Naive thymus-derived CD8-positive, alpha-beta T cell (primary cell): ENCODE data around the gene MVK. TPM values are rescaled to one million over a fixed set of nuclear protein-coding genes. Genes with fewer than 3 reads are reported as not detected.

ENCODE experiments used
- ATAC-seq, 2 donors: fragments of 150-1000 bp; cut with Tn5 transposase in 1 of 2; sonication (Bioruptor Pico), chemical (Tn5 transposase) in 1 of 2; 1 replicate in 1 of 2; 2 replicates in 1 of 2; pipeline ENCODE4 v1.10.0; 2021; ENCODE audit warnings: mild to moderate bottlenecking in 2 of 2, moderate library complexity in 2 of 2
- POLR2A ChIA-PET: fragments of 350-600 bp; sonication (Branson Sonifier 250); formaldehyde crosslinking; loops from one replicate; lab custom pipeline; 2021; ENCODE audit warnings: antibody characterized with exemption; lab: Charles Lee
- DNase-seq, 10 donors: peaks; one replicate each; pipeline versions ENCODE4 v3.0.0 to v3.0.0-alpha.2; 2020 to 2022
- H3K27ac Mint-ChIP-seq, 10 donors: one replicate each; pipeline ENCODE4 v1.8.0; 2020 to 2022; ENCODE audit warnings: mild to moderate bottlenecking in 10 of 10, mixed read lengths in 10 of 10, moderate library complexity in 4 of 10, inconsistent platforms in 1 of 10
- H3K27me3 Mint-ChIP-seq, 5 donors: one replicate each; pipeline ENCODE4 v1.8.0; 2021 to 2022; ENCODE audit warnings: mixed read lengths in 5 of 5
- H3K36me3 Mint-ChIP-seq, 3 donors: one replicate each; pipeline ENCODE4 v1.8.0; 2020 to 2022; ENCODE audit warnings: mixed read lengths in 3 of 3, mild to moderate bottlenecking in 2 of 3, inconsistent platforms in 1 of 3
- H3K4me1 Mint-ChIP-seq, 4 donors: one replicate each; pipeline ENCODE4 v1.8.0; 2021 to 2022; ENCODE audit warnings: mixed read lengths in 4 of 4
- H3K4me3 Mint-ChIP-seq, 10 donors: one replicate each; pipeline ENCODE4 v1.8.0; 2020 to 2022; ENCODE audit warnings: mild to moderate bottlenecking in 10 of 10, mixed read lengths in 10 of 10, moderate library complexity in 6 of 10, inconsistent platforms in 1 of 10
- H3K9me3 Mint-ChIP-seq, 9 donors: one replicate each; pipeline ENCODE4 v1.8.0; 2020 to 2022; ENCODE audit warnings: mixed read lengths in 9 of 9, mild to moderate bottlenecking in 3 of 9, inconsistent platforms in 1 of 9, moderate library complexity in 1 of 9
- polyA plus RNA-seq, 3 donors: library from polyadenylated mRNA; unstranded; fragments of 300-500 nt; fragmentation: Illumina TruSeq; gene quantifications; one replicate each; pipeline ENCODE4 v1.2.3, GENCODE V29; 2021
- total RNA-seq, 8 experiments: library from RNA in 2 of 8; stranded (reverse) in 2 of 8; gene quantifications; one replicate each; pipeline ENCODE4 v1.2.3 and lab custom pipeline; 2021 to 2026

MVK gene
- total and polyA plus RNA-seq, 5 experiments from 2014 or later, result 2.6 to 11.5 (median 3.6) TPM

DNA sequence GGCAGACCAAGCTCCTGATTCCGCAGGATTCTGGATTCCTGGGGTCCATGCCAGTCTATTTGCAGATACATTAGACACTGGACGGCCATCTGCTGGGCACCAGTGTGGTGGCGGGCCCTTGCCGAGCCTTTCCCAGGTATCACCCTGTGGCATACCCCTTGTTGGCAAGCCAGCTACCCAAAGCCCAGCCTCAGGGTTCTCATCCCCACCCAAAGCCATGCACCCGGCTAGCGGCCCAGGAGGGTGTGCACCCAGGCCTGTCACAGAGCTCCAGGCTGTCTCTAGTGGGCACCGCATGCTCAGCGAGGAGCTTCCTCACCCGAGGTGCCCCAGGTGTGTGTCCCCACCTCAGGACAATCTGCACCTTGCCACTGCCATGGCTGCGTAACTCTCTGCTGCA, 14.0 kb upstream of the MVK start:
- Mint-ChIP-seq H3K27me3 (no peaks in the 10 kb centered on the region), H3K9me3 (peaks cover 0 to 4% (median 0%) of the 10 kb centered on the region in 9 donors), H3K36me3 (peaks cover 0 to 24% (median 17%) of the 10 kb centered on the region in 3 donors), H3K4me3 (no peak overlapping the region), H3K27ac (no peak overlapping the region), H3K4me1 (peaks cover 0 to 3% (median 0%) of the 10 kb centered on the region in 4 donors)
- DNase-seq, result no peak
- POLR2A ChIA-PET, result no interaction called here
- ATAC-seq, result no peak

DNA sequence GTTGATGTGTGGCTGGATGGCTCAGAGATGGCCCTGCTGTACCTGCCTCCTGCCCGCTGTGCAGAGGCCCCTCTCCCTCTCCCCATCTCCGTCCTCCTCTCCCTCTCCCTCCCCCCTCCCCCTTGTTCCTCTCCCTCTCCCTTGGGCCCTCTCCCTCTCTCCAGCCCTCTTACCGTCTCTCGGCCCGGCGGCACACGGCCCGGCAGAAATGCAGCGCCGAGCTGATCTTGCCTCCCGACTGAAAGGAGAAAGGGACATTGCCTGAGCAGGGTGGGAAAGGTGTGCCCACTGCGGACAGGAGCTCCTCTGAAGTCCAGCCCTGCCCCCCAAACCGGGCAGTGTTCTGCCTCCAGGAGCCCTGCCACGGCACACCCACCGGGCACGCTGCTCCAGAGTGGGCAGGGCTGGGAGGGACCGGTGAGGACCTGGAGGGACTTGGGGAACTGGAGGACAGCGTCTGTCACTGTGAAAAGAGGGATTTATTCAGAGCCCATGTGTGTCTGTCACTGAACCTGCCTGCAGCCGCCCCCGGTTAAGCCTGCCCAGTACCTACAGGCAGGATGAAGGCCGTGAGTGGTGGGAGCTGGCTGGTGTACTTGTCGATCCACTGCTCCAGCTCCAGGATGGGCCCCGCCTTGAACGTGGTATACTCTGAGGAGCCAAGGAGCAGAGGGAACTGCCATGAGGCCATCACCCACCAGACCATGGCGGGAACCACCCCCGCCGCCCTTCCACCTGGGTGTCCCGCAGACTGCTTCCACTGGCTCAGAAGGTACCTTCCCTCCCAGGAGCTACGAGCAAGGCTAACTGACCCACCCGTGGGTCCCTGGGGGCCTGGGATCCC, 12.5 kb upstream of the MVK start:
- DNase-seq, result no peak
- no peak for ATAC-seq
- H3K27me3 Mint-ChIP-seq, result no peaks in the 10 kb centered on the region
- H3K27ac Mint-ChIP-seq, result no peak overlapping the region
- peaks cover 0 to 3% (median 0%) of the 10 kb centered on the region in 4 donors for H3K4me1 Mint-ChIP-seq
- POLR2A ChIA-PET, result no interaction called here
- H3K4me3 Mint-ChIP-seq, result no peak overlapping the region
- peaks cover 0 to 30% (median 17%) of the 10 kb centered on the region in 3 donors for H3K36me3 Mint-ChIP-seq
- H3K9me3 Mint-ChIP-seq, result peaks cover 0 to 4% (median 0%) of the 10 kb centered on the region in 9 donors

DNA sequence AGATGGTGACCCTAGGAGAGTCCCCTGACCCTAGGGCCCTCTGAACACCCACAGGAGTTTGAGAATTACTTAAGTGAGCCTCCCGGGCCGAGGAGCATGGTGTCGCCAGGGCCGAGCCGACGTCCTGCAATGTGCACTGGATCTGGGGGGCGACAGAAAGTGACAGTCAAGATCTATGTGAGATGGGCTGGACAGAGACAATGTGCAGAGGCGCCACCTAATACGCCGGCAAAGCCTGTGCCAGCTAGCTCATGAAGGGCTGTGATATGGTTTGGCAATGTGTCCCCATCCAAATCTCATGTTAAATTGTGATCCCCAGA, 11.9 kb upstream of the MVK start:
- no peak for DNase-seq
- POLR2A ChIA-PET, result no interaction called here
- Mint-ChIP-seq H3K9me3 (peaks cover 0 to 4% (median 0%) of the 10 kb centered on the region in 9 donors), H3K27ac (no peak overlapping the region), H3K27me3 (no peaks in the 10 kb centered on the region), H3K4me3 (no peak overlapping the region), H3K4me1 (peaks cover 0 to 3% (median 0%) of the 10 kb centered on the region in 4 donors), H3K36me3 (peaks cover 0 to 35% (median 17%) of the 10 kb centered on the region in 3 donors)
- no peak for ATAC-seq

DNA sequence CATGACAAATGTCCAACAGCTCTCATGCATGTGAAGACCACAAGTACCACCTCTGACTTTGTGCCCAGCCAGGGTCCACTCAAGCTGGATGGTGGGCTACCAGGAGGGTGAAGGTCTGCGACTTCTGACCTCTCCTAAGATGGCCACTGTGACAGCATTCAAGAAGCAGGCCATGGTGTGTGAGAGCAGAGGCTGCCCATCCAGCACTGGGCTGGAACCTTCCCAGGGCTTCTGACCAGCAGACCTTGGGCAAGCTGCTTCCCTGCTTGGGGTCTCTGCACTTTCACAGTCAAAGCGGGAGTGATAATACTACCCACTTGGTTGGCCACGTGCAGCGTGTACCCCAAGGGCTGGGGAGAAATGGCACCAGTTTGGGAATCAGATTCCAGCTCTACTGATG, 10.7 kb upstream of the MVK start:
- Mint-ChIP-seq H3K9me3 (peaks cover 0 to 4% (median 0%) of the 10 kb centered on the region in 9 donors), H3K27ac (no peak overlapping the region), H3K4me1 (peaks cover 0 to 3% (median 0%) of the 10 kb centered on the region in 4 donors), H3K4me3 (no peak overlapping the region), H3K36me3 (peaks cover 0 to 47% (median 19%) of the 10 kb centered on the region in 3 donors), H3K27me3 (no peaks in the 10 kb centered on the region)
- POLR2A ChIA-PET, result no interaction called here
- ATAC-seq (no peak), DNase-seq (no peak)

DNA sequence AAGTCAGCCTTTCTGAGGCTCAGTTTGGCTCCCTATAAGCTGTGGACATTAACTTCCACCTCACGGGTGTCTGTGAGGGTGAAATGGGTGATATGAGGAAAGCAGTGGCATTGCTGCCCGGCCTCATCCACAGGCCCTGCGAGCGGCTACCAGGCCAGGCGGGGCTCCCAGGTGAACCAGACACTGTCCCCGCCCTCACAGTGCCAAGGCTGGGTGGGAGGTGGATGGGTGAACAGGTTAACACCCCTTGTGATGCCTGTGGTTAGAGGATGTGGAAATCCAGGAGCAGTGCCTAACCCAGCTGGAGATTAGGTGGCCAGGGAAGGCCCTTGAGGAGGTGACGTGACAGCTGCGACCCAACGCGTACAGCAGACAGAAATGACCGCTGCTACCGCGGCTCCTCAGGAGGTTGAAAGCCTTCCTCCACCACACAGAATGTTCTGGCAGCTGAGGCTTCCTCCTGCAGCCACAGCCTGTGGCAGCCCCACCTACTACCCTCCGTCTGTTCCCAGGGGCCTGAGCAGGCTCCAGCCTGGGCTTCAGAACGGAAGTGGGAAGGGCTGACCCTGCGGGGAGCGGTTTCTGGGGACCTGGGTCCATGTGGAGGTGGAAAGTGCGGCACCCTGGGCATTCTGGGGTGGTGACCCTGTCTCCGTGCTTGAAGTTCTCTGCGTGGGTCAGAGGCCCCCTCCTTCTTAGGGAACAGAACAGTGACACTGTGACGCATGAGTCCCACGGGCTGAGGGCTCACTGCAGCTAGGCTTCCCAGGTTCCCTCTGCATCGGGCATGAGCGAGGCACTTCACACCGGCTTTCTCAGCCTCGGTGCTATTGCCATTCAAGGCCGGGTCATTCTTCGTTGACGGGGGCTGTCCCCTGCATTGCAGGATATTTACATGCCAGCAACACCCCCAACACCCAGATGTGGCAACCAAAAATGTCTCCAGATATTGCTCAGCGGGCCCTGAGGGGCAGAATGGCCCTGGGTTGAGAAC, 10.0 kb upstream of the MVK start:
- ATAC-seq, result no peak
- H3K9me3 Mint-ChIP-seq, result peaks cover 0 to 4% (median 0%) of the 10 kb centered on the region in 9 donors
- no peak overlapping the region for H3K27ac Mint-ChIP-seq
- POLR2A ChIA-PET, result no interaction called here
- peaks cover 0 to 54% (median 19%) of the 10 kb centered on the region in 3 donors for H3K36me3 Mint-ChIP-seq
- no peak for DNase-seq
- H3K27me3 Mint-ChIP-seq, result no peaks in the 10 kb centered on the region
- H3K4me3 Mint-ChIP-seq, result no peak overlapping the region
- H3K4me1 Mint-ChIP-seq, result peaks cover 0 to 3% (median 0%) of the 10 kb centered on the region in 4 donors

DNA sequence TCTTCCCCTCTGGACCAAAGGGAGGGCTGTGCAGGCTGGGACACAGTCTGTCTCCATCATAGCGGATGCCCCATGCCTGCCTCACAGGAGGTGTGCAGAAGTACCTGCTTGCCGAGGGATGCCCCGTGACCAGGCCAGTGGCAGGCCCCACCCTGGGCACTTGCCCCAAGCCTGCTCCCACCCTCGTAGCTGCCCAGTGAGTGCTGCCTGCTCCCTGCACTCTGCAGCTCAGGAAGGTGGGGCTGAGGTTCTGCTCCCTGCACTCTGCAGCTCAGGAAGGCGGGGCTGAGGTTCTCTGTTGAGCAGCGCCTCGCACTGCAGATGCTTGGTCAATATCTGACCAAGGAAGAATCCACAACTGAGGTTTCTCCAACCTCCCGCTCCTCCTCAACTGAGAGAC, 7.2 kb upstream of the MVK start:
- Mint-ChIP-seq H3K27me3 (no peaks in the 10 kb centered on the region), H3K4me1 (peaks cover 0 to 5% (median 2%) of the 10 kb centered on the region in 4 donors), H3K9me3 (peaks cover 0 to 4% (median 0%) of the 10 kb centered on the region in 9 donors), H3K4me3 (no peak overlapping the region), H3K27ac (no peak overlapping the region), H3K36me3 (peaks cover 0 to 75% (median 19%) of the 10 kb centered on the region in 3 donors)
- ATAC-seq, result no peak
- no peak for DNase-seq
- POLR2A ChIA-PET, result no interaction called here

DNA sequence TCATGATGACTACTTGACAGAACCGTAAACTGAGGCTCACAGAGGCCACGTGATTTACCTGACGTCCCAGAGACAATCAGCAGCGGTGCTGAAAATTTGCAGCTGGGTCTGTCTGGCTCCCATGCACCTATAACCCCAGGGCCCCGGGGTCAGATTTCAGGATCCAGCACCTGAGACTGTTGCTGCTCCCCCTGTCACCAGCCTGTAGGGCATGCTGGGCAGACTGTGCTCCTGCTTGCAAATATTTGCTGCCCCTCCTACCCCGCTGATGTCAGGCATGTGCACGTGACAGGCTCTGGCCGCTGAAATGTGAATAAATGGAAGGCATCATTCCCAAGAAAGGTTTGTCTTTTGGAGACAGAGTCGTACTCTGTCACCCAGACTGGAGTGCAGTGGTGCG, 6.3 kb upstream of the MVK start:
- ATAC-seq (no peak), DNase-seq (no peak)
- Mint-ChIP-seq H3K27me3 (no peaks in the 10 kb centered on the region), H3K4me1 (peaks cover 0 to 11% (median 5%) of the 10 kb centered on the region in 4 donors), H3K4me3 (no peak overlapping the region), H3K9me3 (peaks cover 0 to 1% (median 0%) of the 10 kb centered on the region in 9 donors), H3K27ac (no peak overlapping the region), H3K36me3 (peaks cover 0 to 70% (median 11%) of the 10 kb centered on the region in 3 donors)
- POLR2A ChIA-PET, result no interaction called here

DNA sequence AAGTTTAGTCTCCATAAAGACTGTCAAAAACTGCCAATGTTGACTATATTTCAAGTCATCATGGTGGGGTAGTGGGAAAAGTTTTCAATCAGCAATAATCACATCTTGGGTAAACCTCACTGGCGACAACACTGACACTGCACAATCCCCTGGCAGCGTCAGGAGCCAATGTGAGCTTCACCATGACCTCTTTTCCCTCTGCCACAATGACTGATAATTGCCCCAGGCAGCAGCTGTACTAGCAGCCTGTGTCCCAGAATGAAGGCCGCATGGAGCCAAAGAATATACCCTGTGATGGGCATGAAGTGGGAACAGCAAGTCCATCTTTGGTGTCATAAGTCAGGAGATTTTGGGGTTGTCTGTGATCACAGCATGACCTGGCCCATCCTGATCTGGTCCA, 5.6 kb upstream of the MVK start:
- POLR2A ChIA-PET, result no interaction called here
- no peak overlapping the region for H3K27ac Mint-ChIP-seq
- H3K36me3 Mint-ChIP-seq, result peaks cover 0 to 66% (median 7%) of the 10 kb centered on the region in 3 donors
- no peak for ATAC-seq
- no peak overlapping the region for H3K4me3 Mint-ChIP-seq
- no peaks in the 10 kb centered on the region for H3K27me3 Mint-ChIP-seq
- peaks cover 6 to 18% (median 10%) of the 10 kb centered on the region in 4 donors for H3K4me1 Mint-ChIP-seq
- no peak for DNase-seq
- H3K9me3 Mint-ChIP-seq, result no peaks in the 10 kb centered on the region

DNA sequence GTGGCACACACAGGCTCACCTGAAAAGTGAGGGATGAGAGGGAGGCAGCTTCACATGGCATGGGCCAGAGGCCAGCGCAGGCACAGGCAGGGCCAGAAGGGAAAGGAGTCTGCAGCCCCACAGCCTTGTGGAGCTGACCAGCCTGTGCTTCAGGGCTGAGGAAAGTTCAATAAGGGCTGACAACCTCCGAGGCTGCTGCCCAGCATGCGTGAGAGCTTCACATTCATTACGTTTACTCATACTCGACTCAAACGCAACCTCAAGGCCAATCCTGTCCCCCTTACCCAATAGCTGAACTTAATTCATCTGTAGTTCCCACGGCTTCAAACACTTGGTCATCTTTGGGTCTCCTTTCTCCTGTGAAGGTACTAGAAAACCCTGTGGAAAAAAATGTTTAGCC, 5.1 kb upstream of the MVK start:
- no peaks in the 10 kb centered on the region for H3K9me3 Mint-ChIP-seq
- POLR2A ChIA-PET, result no interaction called here

DNA sequence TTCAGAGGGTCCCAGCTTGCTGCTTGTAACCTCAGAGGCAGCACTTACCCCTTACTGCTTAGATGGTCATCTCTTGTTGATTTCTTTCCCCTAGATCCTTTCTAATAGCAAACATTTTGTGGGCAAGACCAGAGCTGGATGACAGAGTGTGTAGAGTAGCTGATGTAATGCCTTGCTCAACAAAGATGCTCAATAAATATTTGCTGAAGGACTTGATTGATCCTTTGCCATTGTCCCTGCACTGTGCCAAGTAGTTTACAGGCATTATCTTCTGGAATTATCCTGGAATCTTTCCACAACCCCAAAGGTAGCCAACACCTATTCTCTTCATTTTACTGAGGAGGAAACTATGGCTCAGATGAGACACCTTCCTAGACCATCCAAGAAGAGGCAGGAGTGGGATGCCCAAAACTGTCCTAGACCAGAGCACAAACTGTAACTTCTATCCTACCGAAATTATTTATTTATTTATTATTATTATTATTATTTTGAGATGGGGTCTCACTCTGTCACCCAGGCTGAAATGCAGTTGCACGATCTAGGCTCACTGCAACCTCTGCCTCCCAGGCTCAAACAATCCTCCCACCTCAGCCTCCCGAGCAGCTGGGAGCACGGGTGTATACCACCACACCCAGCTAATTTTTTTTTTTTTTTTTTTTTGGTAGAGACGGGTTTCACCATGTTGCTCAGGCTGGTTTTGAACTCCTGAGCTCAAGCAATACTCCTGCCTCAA, 1.7 kb upstream of the MVK start:
- Mint-ChIP-seq H3K4me1 (peaks cover 16 to 34% (median 28%) of the 10 kb centered on the region in 4 donors), H3K4me3 (peak overlapping the region in 7 of 10 donors; percentile 8 to 97 (median 93)), H3K9me3 (no peaks in the 10 kb centered on the region), H3K36me3 (peaks cover 0 to 50% (median 3%) of the 10 kb centered on the region in 3 donors), H3K27me3 (no peaks in the 10 kb centered on the region), H3K27ac (peak overlapping the region in 8 of 10 donors; percentile 39 to 99 (median 98))
- DNase-seq (no peak), ATAC-seq (no peak)
- POLR2A ChIA-PET, result interaction anchor here (0.9 to 2.1 kb wide), 2 partner anchors 24 to 95 kb away, joined by 3 to 12 read pairs; partner anchors contain the start of genes KCTD10 and UBE3B

More for the DNA sequence above, 5.1 kb upstream of the MVK start:
- Mint-ChIP-seq H3K27me3 (no peaks in the 10 kb centered on the region), H3K4me3 (no peak overlapping the region), H3K4me1 (peaks cover 8 to 19% (median 14%) of the 10 kb centered on the region in 4 donors), H3K27ac (no peak overlapping the region), H3K36me3 (peaks cover 0 to 62% (median 7%) of the 10 kb centered on the region in 3 donors)
- ATAC-seq, result no peak
- DNase-seq, result no peak

DNA sequence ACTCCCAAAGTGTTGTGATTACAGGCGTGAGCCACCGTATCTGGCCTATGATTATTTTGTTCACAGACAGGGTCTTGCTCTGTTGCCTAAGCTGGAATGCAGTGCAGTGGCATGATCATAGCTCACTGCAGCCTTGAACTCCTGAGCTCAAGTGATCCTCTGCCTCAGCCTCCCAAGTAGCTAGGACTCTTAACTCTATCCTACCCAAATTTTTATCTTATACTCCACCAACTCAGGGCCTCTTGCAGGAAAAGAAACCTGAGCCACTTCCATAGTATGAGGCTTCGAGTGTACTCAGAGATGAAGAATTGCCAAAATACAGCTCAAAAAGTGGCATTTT, 1.1 kb upstream of the MVK start:
- Mint-ChIP-seq H3K4me1 (peaks cover 16 to 34% (median 28%) of the 10 kb centered on the region in 4 donors), H3K9me3 (no peaks in the 10 kb centered on the region), H3K36me3 (peaks cover 0 to 50% (median 3%) of the 10 kb centered on the region in 3 donors), H3K4me3 (peak overlapping the region; percentile 86 to 99 (median 94)), H3K27me3 (no peaks in the 10 kb centered on the region), H3K27ac (peak overlapping the region; percentile 86 to 99 (median 98))
- DNase-seq (no peak), ATAC-seq (no peak)
- POLR2A ChIA-PET, result interaction anchor here (0.9 to 2.1 kb wide), 2 partner anchors 24 to 95 kb away, joined by 3 to 12 read pairs; partner anchors contain the start of genes KCTD10 and UBE3B

DNA sequence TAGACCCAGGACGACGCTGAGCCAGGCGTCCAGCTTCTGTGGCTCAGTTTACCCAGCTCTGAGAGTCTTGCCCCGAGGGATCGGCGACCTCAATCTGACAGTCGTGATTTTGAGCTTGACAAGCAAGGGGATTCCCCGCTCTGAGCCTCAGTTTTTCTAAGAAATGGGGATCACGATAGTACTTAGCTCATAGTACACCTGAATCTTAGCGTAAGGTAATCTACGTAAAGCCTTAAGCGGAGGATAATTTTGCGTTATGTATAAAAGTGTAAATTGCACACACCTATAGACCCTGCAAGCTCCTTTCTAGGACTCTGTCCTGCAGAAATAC, 285 bp downstream of the MVK start:
- DNase-seq (no peak), ATAC-seq (peak in 1 of 2 donors; percentile 14)
- Mint-ChIP-seq H3K36me3 (peaks cover 0 to 51% (median 8%) of the 10 kb centered on the region in 3 donors), H3K27ac (peak overlapping the region in 9 of 10 donors; percentile 86 to 99 (median 98)), H3K9me3 (no peaks in the 10 kb centered on the region), H3K4me1 (peaks cover 16 to 34% (median 28%) of the 10 kb centered on the region in 4 donors), H3K4me3 (peak overlapping the region; percentile 86 to 99 (median 94)), H3K27me3 (no peaks in the 10 kb centered on the region)
- POLR2A ChIA-PET, result interaction anchor here (0.6 to 2.1 kb wide), 7 partner anchors 9 to 967 kb away, joined by 3 to 12 read pairs (median 4); partner anchors contain the start of genes FAM222A, KCTD10, UBE3B and USP30
